ENCODE measurements around the gene XRN2.

DNA sequence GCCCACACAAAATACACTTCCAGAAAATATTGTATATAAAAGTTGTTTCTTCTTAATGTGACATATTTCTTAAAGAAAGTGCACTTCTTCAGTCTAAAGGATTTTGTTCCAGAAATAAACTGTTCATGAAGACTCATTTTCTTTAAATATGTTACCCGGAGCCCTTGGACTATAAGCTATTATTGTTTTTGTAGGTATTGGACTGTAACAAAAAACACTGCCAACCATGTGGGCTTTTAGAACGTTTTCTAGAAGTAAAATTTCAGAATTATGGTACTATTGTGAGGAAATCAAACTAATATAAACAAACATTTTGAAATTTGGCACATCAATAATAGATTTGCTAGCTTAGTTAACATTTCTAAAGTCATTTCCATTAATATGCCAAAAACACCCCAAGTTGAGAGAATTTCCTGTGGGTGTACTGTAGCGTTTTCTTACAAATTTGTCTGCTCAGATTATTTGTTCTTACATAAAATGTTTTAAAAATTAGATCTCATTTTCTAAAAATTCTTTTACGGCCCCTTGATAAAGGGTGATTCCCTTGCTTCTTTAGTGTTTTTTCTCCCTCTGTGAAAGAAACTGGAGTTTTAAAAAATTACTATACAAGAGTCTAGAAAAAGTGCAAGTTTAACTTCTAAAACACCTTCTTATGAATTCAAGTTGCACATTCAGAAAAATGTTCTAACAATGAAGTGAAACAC lies 90.8 kb downstream of the XRN2 start:
- TF ChIP-seq, protein P1, sequence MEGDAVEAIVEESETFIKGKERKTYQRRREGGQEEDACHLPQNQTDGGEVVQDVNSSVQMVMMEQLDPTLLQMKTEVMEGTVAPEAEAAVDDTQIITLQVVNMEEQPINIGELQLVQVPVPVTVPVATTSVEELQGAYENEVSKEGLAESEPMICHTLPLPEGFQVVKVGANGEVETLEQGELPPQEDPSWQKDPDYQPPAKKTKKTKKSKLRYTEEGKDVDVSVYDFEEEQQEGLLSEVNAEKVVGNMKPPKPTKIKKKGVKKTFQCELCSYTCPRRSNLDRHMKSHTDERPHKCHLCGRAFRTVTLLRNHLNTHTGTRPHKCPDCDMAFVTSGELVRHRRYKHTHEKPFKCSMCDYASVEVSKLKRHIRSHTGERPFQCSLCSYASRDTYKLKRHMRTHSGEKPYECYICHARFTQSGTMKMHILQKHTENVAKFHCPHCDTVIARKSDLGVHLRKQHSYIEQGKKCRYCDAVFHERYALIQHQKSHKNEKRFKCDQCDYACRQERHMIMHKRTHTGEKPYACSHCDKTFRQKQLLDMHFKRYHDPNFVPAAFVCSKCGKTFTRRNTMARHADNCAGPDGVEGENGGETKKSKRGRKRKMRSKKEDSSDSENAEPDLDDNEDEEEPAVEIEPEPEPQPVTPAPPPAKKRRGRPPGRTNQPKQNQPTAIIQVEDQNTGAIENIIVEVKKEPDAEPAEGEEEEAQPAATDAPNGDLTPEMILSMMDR (IDR thresholded peaks at IDR 0.05; ENCODE audit: low read depth, low read length), result no peak
- TF ChIP-seq EZH2phosphoT487 (IDR thresholded peaks at IDR 0.05; ENCODE audit: low read depth), result no peak

Measured in OCI-LY3 (cell line).